HPDE6-E6E7 (cell line): ENCODE data around the gene CACNA1C.

ENCODE experiments used
- DNase-seq: peaks from one replicate; pipeline ENCODE4 v3.0.0; 2011; ENCODE audit warnings: missing footprints; ENCODE audit errors: extremely low spot score

The CACNA1C gene

DNA sequence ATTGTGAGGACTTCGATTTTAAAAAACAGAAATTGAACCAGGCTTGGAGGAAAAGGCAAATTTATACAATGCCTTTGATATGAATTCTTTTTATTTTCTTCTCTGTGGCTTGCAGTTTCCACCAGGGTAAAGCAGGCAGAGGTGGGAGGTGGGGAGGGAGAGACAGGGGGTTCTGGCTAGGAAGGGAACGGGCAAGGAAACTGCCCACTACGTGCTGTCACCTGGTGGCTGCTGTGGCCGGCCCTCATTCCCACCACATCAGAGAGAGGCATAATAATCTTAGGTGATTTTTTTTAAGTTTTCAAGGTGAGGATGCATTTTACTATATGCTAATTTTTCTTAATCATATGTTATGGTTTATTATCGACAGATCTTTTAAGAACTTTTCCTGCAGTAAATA, 145.8 kb downstream of the CACNA1C start:
- DNase-seq: no peak

DNA sequence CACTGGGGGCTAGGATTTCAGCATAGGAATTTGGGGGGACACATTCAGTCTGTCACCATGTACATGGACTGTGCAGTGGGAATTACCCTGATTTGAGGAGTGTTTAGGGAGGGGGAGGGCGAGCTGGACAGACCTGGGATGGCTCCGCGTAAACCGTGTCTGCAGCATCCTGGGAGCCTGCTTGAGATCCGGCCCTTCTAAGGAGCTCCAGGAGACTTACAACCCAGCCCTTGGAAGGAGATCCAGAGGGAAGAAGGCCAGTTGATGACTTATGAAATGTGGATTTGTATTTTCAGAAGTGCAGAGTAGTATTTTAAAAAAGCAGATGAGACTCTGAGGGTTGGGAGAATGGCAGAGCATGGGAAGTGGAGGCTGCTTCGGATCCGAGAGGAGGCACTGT, 153.2 kb downstream of the CACNA1C start:
- no peak for DNase-seq

DNA sequence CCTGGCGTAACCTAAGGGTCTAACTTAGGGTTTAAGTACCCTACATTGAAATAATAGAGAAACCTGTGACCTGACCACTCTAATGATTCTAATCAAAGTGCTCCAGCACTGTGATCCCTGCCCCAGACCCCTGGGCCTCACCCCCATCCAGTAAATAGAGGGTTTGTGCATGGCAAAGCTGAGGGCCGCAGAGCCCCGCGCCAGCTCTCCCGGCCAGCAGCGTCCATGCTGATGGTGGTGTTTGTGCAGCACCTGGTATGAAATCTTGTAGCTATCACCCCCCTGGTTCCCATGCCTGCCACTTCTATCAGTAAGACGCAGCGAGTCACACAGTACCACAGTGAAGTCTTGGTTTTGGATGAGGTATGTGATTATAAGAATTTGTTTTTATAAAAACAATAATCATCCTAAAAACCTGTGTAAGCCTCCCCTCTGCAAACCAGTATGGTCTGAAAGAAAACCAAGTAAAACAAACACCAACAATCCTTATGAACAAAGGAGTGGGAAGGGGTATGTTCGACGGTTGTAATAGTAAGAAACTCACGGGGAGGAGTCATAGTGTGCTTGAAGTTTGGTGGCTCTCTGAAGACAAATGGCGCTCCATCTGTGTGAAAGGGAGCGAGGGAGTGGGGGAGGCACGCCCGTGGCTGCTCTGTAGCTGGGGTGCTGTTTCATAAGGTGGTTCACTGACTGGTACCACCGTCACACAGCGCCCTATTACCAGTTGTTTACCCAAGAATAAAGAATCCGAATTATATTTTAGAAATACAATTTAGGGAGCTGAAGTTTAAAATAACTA, 156.2 kb downstream of the CACNA1C start:
- no peak for DNase-seq

DNA sequence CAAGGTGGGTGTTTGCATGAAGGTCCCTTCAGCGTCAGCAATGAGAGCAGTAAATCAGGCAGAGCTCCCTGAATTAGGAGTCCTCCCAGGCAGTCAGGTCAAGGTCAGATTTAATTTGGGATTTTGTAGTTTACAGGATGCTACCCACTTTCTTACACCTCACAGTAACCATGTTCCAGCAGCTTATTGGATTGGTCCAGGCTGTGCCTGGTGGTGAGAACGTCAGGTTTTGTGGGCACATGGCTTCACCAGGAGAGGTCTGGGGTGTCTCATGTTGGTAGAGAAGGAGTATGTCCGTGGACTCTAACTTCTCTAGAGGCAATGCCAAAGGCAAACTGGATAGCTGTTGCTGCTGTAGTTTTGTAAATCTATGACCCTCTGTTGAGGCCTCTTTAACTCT, 158.3 kb downstream of the CACNA1C start:
- no peak for DNase-seq

DNA sequence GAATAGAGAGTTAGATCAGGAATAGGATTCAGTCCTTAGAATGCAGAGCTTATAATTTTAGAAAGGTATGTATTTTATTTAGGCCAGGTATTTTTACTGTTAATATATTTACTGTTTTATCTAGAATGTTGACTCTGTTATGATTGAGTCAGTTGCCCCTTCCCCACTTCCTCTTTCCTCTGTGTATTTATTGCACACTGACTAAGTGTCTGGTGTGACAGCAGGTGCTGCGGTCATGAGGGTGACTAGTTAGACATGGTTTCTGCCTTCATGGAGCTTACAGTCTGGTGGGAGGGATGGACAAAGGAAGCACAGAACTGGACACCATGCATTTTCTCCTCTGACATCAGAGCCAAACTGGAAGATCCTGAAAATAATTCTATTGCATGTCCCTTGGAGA, 159.8 kb downstream of the CACNA1C start:
- no peak for DNase-seq

DNA sequence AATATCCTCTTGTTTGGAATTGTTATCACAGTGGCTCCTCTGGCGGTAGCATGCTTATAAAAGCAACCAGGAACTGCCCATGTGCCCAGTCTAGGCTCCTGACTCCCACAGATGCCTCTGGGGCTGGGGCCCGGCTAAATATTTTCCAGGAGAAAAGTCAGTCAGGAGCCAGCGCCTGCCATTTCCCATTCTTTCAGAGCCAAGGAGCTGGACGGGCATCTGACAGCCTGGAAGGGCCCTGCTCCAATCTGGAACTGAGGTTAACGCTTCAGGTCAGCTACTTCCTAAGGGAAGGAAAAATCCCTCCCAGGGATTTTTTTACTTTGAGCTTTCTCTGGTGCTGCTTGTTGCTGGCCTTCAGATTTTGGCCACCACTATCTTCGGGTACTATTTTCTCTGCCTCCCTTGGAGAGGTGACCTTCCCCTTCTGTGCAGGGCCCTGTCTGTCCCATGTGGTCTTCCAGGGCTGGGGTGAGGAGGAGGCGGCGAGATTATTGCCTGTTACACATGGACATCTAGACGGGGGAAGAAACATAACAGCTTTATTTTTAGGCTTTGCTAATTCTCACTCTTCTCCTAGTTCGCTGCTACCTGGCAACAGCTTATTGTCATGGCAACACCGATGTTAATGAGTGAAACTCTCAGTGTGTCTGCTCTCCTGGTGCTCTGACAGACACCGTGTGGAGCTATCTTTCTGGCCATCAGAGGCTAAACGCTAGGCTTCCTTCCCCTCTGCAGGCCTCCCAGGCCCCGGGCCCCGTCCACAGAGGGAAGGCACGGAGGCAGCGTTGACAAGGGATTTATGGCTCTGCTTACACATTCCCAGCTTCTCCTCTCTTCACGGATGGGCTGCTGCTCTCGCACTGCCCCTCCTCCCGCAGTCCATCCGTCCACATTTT, 160.4 kb downstream of the CACNA1C start:
- no peak for DNase-seq

DNA sequence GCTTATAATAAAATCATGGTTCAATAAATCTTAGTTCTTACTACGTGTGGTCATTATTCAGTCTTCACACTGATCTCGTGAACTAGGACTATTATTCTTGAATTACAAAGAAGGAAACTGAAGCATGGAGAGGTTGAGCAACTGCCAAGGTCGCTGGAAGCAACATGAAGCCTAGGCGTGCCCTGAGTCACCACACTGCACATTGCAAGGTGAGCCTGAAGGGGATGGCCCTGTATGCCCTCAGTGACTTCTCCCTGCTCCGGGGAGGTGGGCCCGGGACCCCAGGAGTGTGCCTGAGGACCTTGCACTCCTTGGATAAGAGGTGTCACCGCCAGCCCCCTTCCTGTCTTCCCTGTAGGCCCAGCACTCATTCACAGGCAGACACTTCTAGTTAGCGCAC, 161.6 kb downstream of the CACNA1C start:
- no peak for DNase-seq

DNA sequence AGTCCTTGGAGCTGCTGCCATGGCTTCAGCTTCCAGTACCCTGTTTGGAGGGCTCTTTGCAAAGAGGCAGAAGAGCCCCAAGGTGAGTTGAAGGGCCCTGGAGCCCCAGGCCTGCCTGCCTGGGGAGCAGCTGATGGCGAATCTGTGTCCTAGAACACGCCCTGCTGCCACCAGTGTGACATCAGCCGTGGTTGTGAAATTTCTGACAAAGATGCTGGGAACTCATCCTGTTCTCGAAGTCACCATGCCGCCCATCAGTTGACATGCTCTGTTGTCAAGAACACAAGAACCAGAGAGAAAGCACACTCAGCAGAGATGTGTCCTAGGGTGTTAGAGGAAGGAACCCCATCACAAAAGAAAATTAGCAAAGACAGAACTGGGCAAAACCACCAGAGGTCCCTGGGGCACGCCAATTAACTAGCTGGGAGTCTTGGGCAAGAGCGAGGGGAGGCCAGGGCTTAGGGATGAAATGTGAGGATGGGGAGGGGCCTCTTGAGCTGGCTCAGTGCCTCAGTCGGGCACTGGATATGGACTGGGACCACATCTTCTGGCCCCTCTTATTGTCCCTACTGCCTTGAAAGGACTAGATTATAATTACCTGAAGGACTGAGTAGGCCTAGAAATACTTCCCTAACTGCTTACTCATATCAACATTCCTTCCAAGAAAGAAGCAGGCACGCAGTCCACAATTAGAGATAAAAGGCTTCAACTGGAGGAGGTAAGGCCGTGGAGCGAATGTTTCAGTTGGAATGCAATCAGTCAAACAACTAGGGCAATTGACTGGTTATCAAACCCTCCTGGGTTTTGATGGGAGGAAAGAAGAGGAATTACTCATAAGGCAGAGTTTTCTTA, 163.1 kb downstream of the CACNA1C start:
- DNase-seq: no peak

DNA sequence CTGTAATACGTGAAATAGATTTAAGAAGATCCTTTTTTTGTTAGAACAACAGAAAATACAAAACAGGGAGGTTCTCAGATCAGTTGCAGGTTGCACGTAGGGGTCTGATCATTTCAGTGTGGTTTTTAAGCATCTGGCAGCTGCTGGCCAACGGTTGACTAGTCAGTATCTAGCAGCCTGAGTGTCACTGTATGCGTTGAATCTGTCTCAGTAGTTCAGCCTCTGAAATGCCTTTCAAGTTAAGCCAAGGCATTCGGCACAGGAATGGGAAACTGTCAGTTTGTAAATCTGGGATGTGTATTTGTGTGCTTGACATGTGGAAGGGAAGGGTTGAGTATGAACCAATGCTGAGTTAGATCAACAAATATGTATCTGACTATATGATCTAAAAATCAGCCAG, 165.9 kb downstream of the CACNA1C start:
- DNase-seq: no peak

DNA sequence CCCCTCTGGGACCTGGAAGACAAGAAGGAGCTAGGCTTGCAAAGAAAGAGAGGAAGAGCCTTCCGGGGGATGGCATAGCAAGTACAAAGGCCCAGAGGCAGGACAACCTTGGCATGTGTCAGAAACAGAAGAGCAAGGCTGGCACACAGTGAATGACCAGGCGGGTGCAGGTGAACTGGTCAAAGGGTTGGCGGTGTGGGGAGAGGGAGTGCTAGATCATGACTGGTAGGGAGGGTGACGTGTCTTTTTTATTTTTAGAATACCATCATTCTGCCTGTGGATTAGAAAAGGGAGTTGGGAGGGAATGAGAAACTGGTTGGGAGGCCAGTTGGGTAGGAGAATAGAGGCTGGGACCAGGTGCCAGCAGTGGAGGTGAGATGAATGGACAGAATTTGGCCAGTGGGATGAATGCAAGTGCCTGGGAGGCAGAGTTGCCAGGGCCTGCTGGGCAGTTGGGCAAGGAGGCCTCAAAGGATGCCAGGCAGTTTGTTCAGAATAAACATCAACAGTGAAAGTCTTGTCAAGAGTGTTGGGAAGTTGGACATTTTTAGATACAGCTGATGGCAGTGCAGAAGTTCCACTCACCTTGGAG, 168.3 kb downstream of the CACNA1C start:
- DNase-seq: no peak

DNA sequence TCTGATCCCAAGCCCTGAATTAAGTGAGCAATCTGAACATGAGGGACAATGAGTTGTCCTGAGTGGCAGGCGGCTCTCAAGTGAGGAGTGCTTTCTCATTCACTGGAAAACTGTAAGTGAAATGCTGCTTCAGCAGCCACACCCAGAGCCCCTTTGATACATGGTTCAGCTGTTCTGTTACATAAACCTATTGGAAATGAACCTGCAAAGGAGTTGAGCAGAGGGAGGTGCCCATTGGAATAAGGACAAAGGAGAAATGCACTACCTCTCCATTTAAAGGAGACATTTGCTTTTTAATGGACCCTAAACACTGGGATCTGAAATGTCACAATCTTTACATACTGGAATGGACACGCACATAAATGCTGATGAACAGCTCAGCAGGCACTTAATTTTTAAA, 169.9 kb downstream of the CACNA1C start:
- DNase-seq: no peak

DNA sequence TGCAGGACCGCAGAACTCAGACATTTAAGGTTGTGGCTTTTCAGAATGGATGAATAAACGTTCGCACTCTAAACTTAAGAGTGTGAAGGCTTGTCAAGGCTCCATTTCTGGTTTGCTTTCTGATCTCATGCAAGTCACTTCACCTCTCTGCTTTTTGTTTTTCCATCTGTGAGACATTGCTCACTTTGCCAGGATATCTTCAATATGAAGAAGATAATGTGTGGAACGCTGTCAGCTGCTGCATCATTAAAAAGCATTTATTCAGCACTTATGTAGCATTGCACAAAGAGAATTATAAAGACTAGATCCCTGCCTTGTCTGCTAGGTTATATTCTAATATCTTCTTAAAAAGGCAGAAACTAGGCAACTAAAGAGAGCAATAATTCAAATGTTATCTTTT, 172.2 kb downstream of the CACNA1C start:
- DNase-seq: no peak

DNA sequence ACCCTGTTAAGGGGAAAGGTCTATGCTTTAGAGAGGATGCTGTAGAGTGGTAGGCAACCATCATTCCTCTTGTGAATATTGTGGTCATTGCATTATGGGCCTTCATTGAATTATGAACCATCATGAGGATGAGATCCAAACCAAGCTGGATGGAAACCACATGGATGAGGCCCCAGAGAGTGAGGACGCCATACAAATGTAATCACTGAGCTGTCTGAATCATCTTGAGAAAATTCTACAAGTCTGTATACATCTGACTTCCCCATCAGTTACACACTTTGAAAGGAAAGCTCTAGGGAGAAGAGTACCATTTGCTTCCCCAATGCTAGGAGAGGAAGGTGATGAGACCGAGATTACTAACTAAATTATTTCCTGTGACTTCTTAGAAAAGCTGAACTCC, 172.9 kb downstream of the CACNA1C start:
- DNase-seq: no peak

DNA sequence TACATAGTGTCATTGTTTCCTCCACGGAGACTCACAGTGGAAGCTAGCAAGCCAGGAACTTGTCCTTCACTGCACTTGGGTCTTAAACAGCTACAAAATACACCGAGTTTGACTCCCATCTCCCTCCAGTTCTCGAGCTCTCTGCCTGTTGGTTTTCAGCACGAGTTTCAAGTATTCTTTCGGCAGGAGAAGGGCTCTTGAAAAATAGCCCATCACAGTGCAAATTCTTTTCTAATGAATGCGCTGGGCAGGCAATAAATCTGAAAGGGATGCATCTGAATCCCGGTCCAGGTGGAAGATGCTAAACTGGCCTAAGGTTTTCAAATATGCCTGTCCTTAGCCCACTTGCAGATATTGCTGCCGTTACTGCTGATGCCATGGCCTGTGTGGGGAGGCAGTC, 173.9 kb downstream of the CACNA1C start:
- no peak for DNase-seq

DNA sequence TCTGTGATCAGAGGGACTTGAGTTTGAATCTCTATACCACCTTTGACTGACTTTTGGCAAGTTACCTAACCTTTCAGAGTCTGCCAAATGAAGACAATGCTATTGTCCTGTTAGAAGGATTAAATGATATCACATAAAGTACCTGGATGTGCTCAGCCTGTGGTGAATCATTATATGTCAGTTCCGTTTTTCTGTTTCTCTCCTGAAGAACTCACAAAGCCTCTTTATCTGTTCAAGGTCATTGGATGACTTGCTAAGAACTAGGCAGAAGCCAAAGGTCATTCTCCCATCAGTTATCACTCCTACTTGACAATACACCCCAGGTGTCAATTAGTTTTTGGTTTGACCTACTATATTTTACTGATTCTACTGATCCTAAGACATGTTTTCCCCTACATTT, 174.6 kb downstream of the CACNA1C start:
- no peak for DNase-seq

DNA sequence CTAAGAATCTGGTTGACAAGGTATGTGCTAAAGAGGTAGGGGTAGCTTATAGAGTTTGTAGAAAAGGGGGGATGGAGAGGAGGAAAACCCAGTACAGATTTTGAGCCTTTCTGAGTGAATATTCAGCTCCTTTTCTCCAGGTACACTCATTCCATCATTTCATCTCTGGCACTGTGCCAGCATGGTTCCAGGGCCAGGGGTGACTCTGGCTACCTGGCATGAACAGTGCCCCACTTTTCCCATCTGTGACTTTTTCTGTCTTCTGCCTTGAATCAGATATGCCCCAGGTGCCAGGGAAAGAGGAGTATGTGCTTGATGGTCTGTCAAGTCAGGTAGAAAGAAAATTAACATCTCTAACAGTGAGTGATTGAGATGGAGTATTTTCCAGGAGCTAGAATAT, 175.7 kb downstream of the CACNA1C start:
- no peak for DNase-seq

DNA sequence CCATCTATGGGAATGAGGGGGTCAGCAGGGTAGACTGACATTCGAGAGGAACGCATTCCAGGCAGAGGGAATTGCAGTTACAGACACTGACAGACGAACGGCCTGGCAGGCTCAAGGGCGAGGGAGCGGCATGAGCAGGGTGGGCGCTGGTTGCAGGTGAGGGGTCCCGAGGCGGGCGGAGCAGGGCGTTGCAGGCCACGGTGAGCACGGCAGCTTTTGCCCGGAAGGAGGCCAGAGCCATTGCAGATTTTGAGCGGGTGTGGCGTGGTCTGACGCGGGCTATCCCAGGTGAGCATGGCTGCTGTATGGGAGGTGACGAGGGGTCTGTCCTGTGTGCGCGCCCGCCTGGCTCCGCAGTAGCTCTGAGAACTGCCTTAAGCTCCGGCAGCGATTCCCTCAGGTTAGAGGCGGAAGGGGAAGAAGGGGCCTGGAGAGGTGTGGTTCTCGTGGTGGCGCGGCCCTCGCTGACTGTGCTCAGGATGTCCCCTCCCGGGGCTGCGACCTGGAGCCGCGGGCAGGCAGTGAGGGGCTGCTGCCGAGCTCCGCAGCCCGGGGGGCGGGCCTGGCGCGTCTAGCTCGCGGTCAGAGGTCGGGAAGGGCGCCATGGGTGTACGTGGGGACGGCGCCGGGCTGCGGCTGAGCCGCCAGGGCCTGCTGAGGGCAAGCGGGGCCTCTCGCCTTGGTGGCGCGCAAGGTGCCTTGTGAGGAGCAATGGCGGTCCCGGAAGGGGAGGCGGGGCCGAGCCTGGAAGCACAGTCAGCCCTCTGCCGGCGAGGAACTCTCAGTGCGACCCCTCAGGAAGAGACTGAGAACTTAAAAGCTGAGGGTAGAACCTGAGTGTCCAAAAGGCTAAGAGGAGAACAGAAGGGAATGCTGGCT, 177.1 kb downstream of the CACNA1C start:
- DNase-seq: no peak

DNA sequence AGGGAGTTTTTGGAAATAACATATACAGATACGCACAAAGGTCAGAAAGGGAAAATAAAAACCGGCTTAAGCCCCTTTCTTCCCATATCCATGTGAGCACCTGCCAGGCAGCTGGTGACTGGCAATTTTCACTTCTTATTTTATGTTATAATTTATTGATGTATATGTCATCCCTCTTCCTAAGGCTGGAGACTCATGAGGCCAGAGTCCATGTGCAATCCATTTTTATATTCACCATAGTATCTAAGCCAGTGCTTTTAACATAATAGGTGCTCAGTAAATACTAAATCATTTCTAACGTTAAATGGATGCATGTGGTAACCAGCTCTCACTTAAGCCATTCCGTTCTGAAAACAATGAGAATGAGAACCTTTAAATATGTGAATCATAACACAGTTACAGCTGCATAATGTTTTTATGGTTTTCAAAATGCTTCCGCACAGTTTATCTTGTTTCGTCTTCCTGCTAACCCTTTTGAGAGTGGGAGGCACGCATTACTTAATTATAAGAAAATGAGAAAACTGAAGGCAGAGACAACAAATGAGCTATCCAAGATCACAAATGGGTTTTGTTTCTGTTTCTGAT, 178.3 kb downstream of the CACNA1C start:
- DNase-seq: no peak

DNA sequence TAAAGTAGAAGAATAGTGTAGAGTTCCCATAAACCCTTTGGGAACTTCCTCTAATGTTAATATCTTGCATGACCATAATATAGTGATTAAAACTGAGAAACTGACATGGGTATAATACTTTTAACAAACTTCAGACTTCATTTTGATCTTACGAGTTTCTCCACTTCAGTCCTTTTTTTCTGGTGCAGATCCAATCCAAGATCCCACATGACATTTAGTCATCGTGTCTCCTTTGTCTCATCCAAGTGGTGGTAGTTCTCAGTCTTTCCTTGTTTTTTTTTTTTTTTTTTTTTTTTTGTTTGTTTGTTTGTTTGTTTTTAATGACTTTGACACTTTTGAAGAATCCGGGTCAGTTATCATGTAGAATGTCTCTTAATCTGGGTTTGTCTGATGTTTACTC, 179.2 kb downstream of the CACNA1C start:
- no peak for DNase-seq

DNA sequence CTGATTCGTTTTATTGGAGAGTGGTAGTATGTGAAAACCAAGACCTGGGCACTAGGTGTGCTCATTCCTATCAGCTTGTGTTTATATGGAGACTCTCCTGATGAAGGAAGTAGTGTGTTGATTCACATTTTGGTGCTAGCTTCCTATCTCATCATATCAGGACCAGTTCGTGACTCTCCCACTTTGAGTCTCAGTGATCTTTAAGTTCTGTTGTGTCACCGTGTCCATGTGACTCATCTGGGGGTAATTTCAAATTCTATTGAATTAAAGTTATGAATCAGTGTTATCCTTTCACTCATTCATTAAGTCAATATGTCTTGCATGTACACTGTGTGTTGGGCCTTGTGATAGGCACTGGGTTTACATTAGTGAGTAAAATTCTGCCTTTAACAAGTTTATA, 180.2 kb downstream of the CACNA1C start:
- DNase-seq: no peak
